Right forelimb (tissue), 1 donor: Measurements from ENCODE around the gene ALDH3B2.
"Not testable (repeated sequence)": the region's sequence is repeated elsewhere in the genome, so short reads cannot be mapped to it uniquely, and the experiment has no call there.

Experiments
- DNase-seq: peaks from one replicate; pipeline ENCODE4 v3.0.0-alpha.2; 2018

Gene ALDH3B2

GRCh38 chr11:67682126-67683034 lies 8.0 kb upstream of the ALDH3B2 start:
- DNase-seq, result not testable (repeated sequence)

- DNase-seq, result no peak
Observed at GRCh38 chr11:67680696-67681470, 6.5 kb upstream of the ALDH3B2 start.

GRCh38 chr11:67675058-67675747 lies 780 bp upstream of the ALDH3B2 start:
- no peak for DNase-seq

- DNase-seq, result no peak
Observed at GRCh38 chr11:67673902-67674301, 521 bp downstream of the ALDH3B2 start.

GRCh38 chr11:67673358-67673757 lies 1.1 kb downstream of the ALDH3B2 start:
- DNase-seq, result no peak

GRCh38 chr11:67671211-67671520 lies 3.3 kb downstream of the ALDH3B2 start:
- no peak for DNase-seq

GRCh38 chr11:67670316-67671210 lies 3.9 kb downstream of the ALDH3B2 start:
- no peak for DNase-seq

- no peak for DNase-seq
Observed at GRCh38 chr11:67668192-67668551, 6.3 kb downstream of the ALDH3B2 start.

GRCh38 chr11:67667490-67668191 lies 6.8 kb downstream of the ALDH3B2 start:
- DNase-seq, result no peak

GRCh38 chr11:67666676-67667489 lies 7.5 kb downstream of the ALDH3B2 start:
- DNase-seq, result no peak

GRCh38 chr11:67666303-67666645 lies 8.1 kb downstream of the ALDH3B2 start:
- DNase-seq, result no peak

- no peak for DNase-seq
Observed at GRCh38 chr11:67665541-67666302, 8.7 kb downstream of the ALDH3B2 start.

- DNase-seq, result no peak
Observed at GRCh38 chr11:67664696-67665540, 9.5 kb downstream of the ALDH3B2 start.

GRCh38 chr11:67664213-67664585 lies 10.2 kb downstream of the ALDH3B2 start:
- DNase-seq, result no peak

- DNase-seq, result no peak
Observed at GRCh38 chr11:67663532-67664212, 10.8 kb downstream of the ALDH3B2 start.

- no peak for DNase-seq
Observed at GRCh38 chr11:67662835-67663531, 11.4 kb downstream of the ALDH3B2 start.

- DNase-seq, result no peak
Observed at GRCh38 chr11:67662142-67662834, 12.1 kb downstream of the ALDH3B2 start.
